Heart right ventricle (tissue), 16 donors: ENCODE results near the gene ZIC4. TPM values are rescaled to one million over a fixed set of nuclear protein-coding genes. Genes with fewer than 3 reads are reported as not detected.

Experiments used
- ATAC-seq, 8 donors: fragments of 200-7000 bp; cut with Tn5 transposase; one replicate each; pipeline ENCODE4 v1.9.1; 2020; ENCODE audit warnings: mild to moderate bottlenecking in 8 of 8, moderate library complexity in 8 of 8, moderate number of reproducible peaks in 1 of 8
- DNase-seq, 2 donors: peaks; one replicate each; pipeline ENCODE4 v3.0.0-alpha.2; 2020
- H3K27ac ChIP-seq, 10 donors: fragments of 200-600 bp; sonication (generic) in 2 of 10; one replicate each; pipeline versions ENCODE4 v1.5.0 to v1.8.0; 2020 to 2022; ENCODE audit warnings: mild to moderate bottlenecking in 3 of 10
- H3K27me3 ChIP-seq, 7 donors: fragments of 200-600 bp; one replicate each; pipeline ENCODE4 v1.8.0; 2021 to 2022; ENCODE audit warnings: mild to moderate bottlenecking in 2 of 7
- H3K36me3 ChIP-seq, 9 donors: fragments of 200-600 bp; sonication (generic) in 1 of 9; one replicate each; pipeline versions ENCODE4 v1.5.0 to v1.8.0; 2020 to 2022; ENCODE audit warnings: mild to moderate bottlenecking in 2 of 9
- H3K4me1 ChIP-seq, 9 donors: fragments of 200-600 bp; sonication (generic) in 1 of 9; one replicate each; pipeline versions ENCODE4 v1.5.0 to v1.8.0; 2020 to 2022; ENCODE audit warnings: mild to moderate bottlenecking in 4 of 9
- H3K4me3 ChIP-seq, 10 donors: fragments of 200-600 bp; sonication (generic) in 2 of 10; one replicate each; pipeline versions ENCODE4 v1.5.0 to v1.8.0; 2020 to 2022; ENCODE audit warnings: mild to moderate bottlenecking in 7 of 10, moderate library complexity in 2 of 10
- H3K9me3 ChIP-seq, 11 donors: fragments of 200-600 bp in 10 of 11; sonication (generic) in 2 of 11; one replicate each; pipeline versions ENCODE4 v1.5.0 to v1.8.0; 2013 to 2022; ENCODE audit warnings: mild to moderate bottlenecking in 2 of 11, control low read depth in 1 of 11, moderate library complexity in 1 of 11
- WGBS, 2 donors: extraction: QIAGEN DNeasy Blood & Tissue Kit; methylation state at CpG; one replicate each; pipeline ENCODE4 v1.1.7; 2013; ENCODE audit warnings: inconsistent platforms in 1 of 2; 5-methylcytosine and 5-hydroxymethylcytosine counted together
- intact Hi-C, 10 donors: fragments of 100-400 bp; cut with DNase I; formaldehyde crosslinking; loops; one replicate each; pipeline versions ENCODE4 v1.11.1 to v1.14.2; 2022
- polyA plus RNA-seq, 2 donors: library from polyadenylated mRNA; stranded (reverse); fragments of 200-250 nt; gene quantifications; one replicate each; pipeline ENCODE4 v1.2.3, GENCODE V29; 2013
- total RNA-seq, 10 donors: library from RNA; stranded (reverse); fragmentation: NEBNext Ultra II Directional in 3 of 10; extraction: Animal tissue kit (Norgen Biotek cat#: 25700) in 3 of 10; gene quantifications; one replicate each; pipeline versions ENCODE4 v1.2.1 to v1.2.4, GENCODE V29; 2021 to 2023
- TF ChIP-seq, protein P1 (sequence below), 9 donors: fragments of 200-600 bp; sonication (generic) in 2 of 9; IDR thresholded peaks; one replicate each; pipeline versions ENCODE4 v1.5.0 to v1.8.0; 2021 to 2022; ENCODE audit warnings: antibody characterized with exemption in 9 of 9, mild to moderate bottlenecking in 5 of 9, moderate library complexity in 1 of 9
- donor health status: Arrhythmogenic right ventricular cardiomyopathy.
- donor health status: ischemic (EF 13 %, LVEDD 7.1; RV severe dilation, severe dysfunction).
- donor health status: healthy with polysubstance abuse.
- donor health status: DM: no; HTN: yes; CAD: no.
- donor health status: DM: no; HTN: no; CAD: no.
- donor health status: ischemic (EF 25% LVEDD 6.9; RV normal size, moderate dysfunction).
- donor health status: ischemic (EF 25% LVEDD 5.7; RV mildly dilated, moderate dysfunction).
- donor health status: healthy.
- donor health status: DM: yes; HTN: yes; CAD: no.
- donor health status: Ischemic cardiomyopathy.
- donor health status: ischemic (EF 35%, LVEDD 5.7; RV mildly dilated, moderate dysfunction).
- donor health status: nonischemic (EF 11% LVEDD 7.7; RV severe dilation, severe dysfunction).
- donor health status: DM: yes; HTN: yes; CAD: no.
- donor health status: PGD.
- donor health status: ischemic (EF 29% LVEDD 5.4; RV normal size, mild dysfunction).
- donor health status: nonischemic (EF 23%, LVEDD 6.1; RV moderate dilation, normal function).

Gene ZIC4
- total and polyA plus RNA-seq, 12 donors, result not detected

DNA sequence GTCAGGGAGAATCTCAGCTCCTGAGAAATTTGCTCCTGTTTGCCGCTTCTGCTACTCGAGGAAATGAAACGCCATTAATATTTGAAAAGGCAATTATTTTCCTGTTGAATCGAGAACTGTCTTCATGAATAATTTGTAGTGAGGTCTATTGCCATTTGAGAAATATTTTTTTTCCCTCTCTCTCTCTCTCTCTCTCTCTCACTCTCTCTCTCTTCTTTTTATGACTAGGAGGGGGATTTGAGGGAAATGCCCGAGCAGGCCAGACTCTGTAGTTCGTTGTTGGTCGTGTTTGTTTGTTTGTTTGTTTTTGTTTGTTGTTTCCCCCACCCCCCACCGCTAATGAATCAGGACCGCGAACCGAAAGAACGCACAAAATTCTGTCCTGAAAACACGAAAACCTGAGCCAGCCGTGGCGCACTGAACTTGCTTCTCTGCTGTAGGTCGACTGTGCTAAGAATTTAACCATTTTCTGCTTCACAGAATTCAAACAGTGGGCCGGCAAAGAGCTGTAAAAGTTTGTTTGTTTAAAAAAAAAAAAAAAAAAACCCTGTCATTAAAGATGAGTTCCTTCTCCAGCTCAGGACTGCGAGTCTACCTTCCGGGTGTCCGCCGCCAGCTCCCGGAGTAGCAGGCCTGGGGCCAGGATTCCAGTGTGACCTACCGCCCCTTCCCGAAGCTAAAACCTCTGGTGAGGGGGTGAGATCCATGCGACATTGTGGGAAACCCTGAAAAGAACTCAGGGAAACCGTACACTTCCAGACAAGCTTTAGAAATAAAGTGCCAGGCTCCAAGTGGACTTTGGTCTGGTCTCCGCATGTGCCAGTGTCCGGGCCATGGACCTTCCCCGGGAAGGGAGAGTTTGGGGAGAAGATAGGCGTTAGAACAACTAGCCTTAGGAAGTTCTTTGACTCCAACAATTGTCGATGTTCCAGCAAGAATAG is 12.1 kb downstream of the ZIC4 start:
- WGBS, 2 donors, result 7 to 9% methylated on average over 31 of the region's 31 CpGs
- Histone ChIP-seq H3K4me1 (peaks cover 2 to 54% (median 27%) of the 10 kb centered on the region in 9 donors), H3K4me3 (peak overlapping the region; percentile 4 to 58 (median 42)), H3K9me3 (no peaks in the 10 kb centered on the region), H3K27me3 (peaks cover 54 to 100% (median 100%) of the 10 kb centered on the region in 7 donors), H3K27ac (no peak overlapping the region), H3K36me3 (no peaks in the 10 kb centered on the region)
- TF ChIP-seq, protein P1, sequence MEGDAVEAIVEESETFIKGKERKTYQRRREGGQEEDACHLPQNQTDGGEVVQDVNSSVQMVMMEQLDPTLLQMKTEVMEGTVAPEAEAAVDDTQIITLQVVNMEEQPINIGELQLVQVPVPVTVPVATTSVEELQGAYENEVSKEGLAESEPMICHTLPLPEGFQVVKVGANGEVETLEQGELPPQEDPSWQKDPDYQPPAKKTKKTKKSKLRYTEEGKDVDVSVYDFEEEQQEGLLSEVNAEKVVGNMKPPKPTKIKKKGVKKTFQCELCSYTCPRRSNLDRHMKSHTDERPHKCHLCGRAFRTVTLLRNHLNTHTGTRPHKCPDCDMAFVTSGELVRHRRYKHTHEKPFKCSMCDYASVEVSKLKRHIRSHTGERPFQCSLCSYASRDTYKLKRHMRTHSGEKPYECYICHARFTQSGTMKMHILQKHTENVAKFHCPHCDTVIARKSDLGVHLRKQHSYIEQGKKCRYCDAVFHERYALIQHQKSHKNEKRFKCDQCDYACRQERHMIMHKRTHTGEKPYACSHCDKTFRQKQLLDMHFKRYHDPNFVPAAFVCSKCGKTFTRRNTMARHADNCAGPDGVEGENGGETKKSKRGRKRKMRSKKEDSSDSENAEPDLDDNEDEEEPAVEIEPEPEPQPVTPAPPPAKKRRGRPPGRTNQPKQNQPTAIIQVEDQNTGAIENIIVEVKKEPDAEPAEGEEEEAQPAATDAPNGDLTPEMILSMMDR (IDR thresholded peaks at IDR 0.05), result no peak
- no peak for ATAC-seq
- intact Hi-C loops, result no loop called here
- no peak for DNase-seq

GRCh38 chr3:147393261-147393942 is 12.9 kb downstream of the ZIC4 start:
- no peak overlapping the region for H3K27ac ChIP-seq
- WGBS, 2 donors, result 2 to 4% methylated on average over 54 of the region's 54 CpGs
- no peaks in the 10 kb centered on the region for H3K9me3 ChIP-seq
- H3K36me3 ChIP-seq, result no peaks in the 10 kb centered on the region
- peaks cover 54 to 100% (median 100%) of the 10 kb centered on the region in 7 donors for H3K27me3 ChIP-seq
- TF ChIP-seq, protein P1 (IDR thresholded peaks at IDR 0.05), result no peak
- peaks cover 2 to 54% (median 27%) of the 10 kb centered on the region in 9 donors for H3K4me1 ChIP-seq
- intact Hi-C loops, result no loop called here
- no peak for DNase-seq
- ATAC-seq, result peak in 3 of 8 donors; percentile 23 to 42 (median 39)
- peak overlapping the region; percentile 4 to 58 (median 42) for H3K4me3 ChIP-seq

- ATAC-seq (no peak), DNase-seq (no peak)
- TF ChIP-seq, protein P1 (IDR thresholded peaks at IDR 0.05), result no peak
- intact Hi-C loops, result no loop called here
- 5 to 6% methylated on average over 15 of the region's 15 CpGs for WGBS, 2 donors
- no peak overlapping the region for H3K27ac ChIP-seq
- no peaks in the 10 kb centered on the region for H3K36me3 ChIP-seq
- peaks cover 2 to 49% (median 26%) of the 10 kb centered on the region in 9 donors for H3K4me1 ChIP-seq
- peak overlapping the region in 8 of 10 donors; percentile 22 to 58 (median 30) for H3K4me3 ChIP-seq
- no peaks in the 10 kb centered on the region for H3K9me3 ChIP-seq
- peaks cover 50 to 100% (median 100%) of the 10 kb centered on the region in 7 donors for H3K27me3 ChIP-seq
Observed at GRCh38 chr3:147392625-147392946, 13.8 kb downstream of the ZIC4 start.

DNA sequence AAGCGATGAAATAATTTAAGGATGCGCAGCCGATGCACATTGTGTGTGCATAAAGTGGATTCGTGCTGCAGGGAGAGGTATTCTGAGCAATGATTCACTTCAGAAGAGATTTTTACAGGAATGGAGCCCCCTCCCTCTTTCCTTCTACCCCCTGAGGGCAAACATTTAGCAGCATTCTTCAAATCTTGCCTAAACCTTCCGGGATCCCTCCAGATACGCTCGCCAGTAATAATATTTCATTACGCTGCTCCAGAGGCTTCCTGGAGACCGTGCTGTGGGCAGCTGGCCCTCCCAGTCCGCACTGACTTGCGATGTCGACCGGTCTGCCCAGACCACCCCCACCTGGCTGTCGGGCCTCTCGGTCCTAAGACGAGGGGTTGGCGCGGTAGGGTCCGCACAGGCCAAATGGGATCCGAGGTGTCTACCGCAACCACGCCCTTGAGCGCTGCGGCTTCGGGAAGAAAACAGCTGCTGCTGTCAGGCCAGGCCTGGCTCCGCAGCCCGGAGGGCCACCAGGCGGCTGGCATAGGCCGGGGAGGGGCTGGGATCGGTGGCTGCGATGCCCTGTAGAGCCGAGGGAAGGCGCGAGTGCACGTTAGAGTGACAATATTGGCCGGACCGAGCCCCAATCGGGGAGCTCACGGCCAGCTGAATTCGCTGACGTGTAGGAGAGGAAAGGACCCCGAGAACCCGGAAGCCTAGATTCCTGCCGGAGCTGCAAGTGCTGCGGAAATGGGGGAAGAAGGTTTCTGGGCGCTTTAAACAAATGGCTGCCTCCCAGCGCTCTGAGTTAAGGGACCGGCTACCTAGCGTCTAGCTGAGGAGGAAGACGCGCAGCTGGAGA is 14.3 kb downstream of the ZIC4 start:
- peak in 6 of 8 donors; percentile 42 to 60 (median 55) for ATAC-seq

More for the DNA sequence above, 14.3 kb downstream of the ZIC4 start:
- no peaks in the 10 kb centered on the region for H3K36me3 ChIP-seq
- peaks cover 47 to 100% (median 100%) of the 10 kb centered on the region in 7 donors for H3K27me3 ChIP-seq
- intact Hi-C loops, result no loop called here
- TF ChIP-seq, protein P1 (IDR thresholded peaks at IDR 0.05), result peak in 2 of 9 donors; percentile 17 to 22
- H3K27ac ChIP-seq, result no peak overlapping the region
- WGBS, 2 donors, result 1 to 2% methylated on average over 51 of the region's 51 CpGs
- H3K4me3 ChIP-seq, result peak overlapping the region in 8 of 10 donors; percentile 22 to 58 (median 30)
- no peak for DNase-seq
- peaks cover 2 to 44% (median 26%) of the 10 kb centered on the region in 9 donors for H3K4me1 ChIP-seq
- H3K9me3 ChIP-seq, result no peaks in the 10 kb centered on the region
